Naive thymus-derived CD4-positive, alpha-beta T cell (primary cell): Measurements from ENCODE around the gene ADRA2B. TPM values are rescaled to one million over a fixed set of nuclear protein-coding genes. Genes with fewer than 3 reads are reported as not detected.

Experiments used
- ATAC-seq: fragments of 150-1000 bp; cut with Tn5 transposase; 2 replicates; pipeline ENCODE4 v1.10.0; 2021; ENCODE audit warnings: mild to moderate bottlenecking, moderate library complexity
- CTCF ChIA-PET: fragments of 350-600 bp; sonication (Branson Sonifier 250); formaldehyde crosslinking; loops from one replicate; lab custom pipeline; 2021; ENCODE audit warnings: antibody characterized with exemption; lab: Charles Lee
- POLR2A ChIA-PET: fragments of 350-600 bp; sonication (Branson Sonifier 250); formaldehyde crosslinking; loops from one replicate; lab custom pipeline; 2021; ENCODE audit warnings: antibody characterized with exemption, inconsistent platforms; lab: Charles Lee
- DNase-seq, 9 donors: peaks; one replicate each; pipeline versions ENCODE4 v3.0.0 to v3.0.0-alpha.2; 2020 to 2022; ENCODE audit warnings: mixed read lengths in 1 of 9
- H3K27ac ChIP-seq: one replicate; pipeline ENCODE4 v1.7.0; 2013; ENCODE audit warnings: mild to moderate bottlenecking, low read depth, low read length, moderate library complexity
- H3K27me3 ChIP-seq, 2 donors: one replicate each; pipeline ENCODE4 v1.7.0; 2013; ENCODE audit warnings: low read length in 2 of 2, mild to moderate bottlenecking in 2 of 2, moderate library complexity in 2 of 2; ENCODE audit not compliant: control insufficient read depth in 2 of 2, insufficient read depth in 2 of 2
- H3K36me3 ChIP-seq, 3 experiments: 1 replicate in 2 of 3; 2 replicates in 1 of 3; pipeline ENCODE4 v1.7.0; 2013; ENCODE audit warnings: low read length in 3 of 3, mild to moderate bottlenecking in 3 of 3, moderate library complexity in 1 of 3; ENCODE audit not compliant: insufficient read depth in 3 of 3, control insufficient read depth in 2 of 3
- H3K4me1 ChIP-seq, 2 donors: one replicate each; pipeline ENCODE4 v1.7.0; 2013; ENCODE audit warnings: low read length in 2 of 2, mild to moderate bottlenecking in 2 of 2, moderate library complexity in 1 of 2; ENCODE audit not compliant: control insufficient read depth in 2 of 2, insufficient read depth in 2 of 2
- H3K4me3 ChIP-seq: 2 replicates; pipeline ENCODE4 v1.7.0; 2013; ENCODE audit warnings: mild to moderate bottlenecking, low read length
- H3K9me3 ChIP-seq, 3 experiments: 1 replicate in 2 of 3; 2 replicates in 1 of 3; pipeline ENCODE4 v1.7.0; 2013; ENCODE audit warnings: low read length in 3 of 3; ENCODE audit not compliant: control insufficient read depth in 2 of 3
- H3K27ac Mint-ChIP-seq, 9 donors: one replicate each; pipeline ENCODE4 v1.8.0; 2020 to 2022; ENCODE audit warnings: mixed read lengths in 9 of 9, mild to moderate bottlenecking in 8 of 9, moderate library complexity in 5 of 9, inconsistent platforms in 2 of 9
- H3K27me3 Mint-ChIP-seq, 5 donors: one replicate each; pipeline ENCODE4 v1.8.0; 2021 to 2022; ENCODE audit warnings: mixed read lengths in 5 of 5, mild to moderate bottlenecking in 1 of 5
- H3K36me3 Mint-ChIP-seq, 5 donors: one replicate each; pipeline ENCODE4 v1.8.0; 2020 to 2022; ENCODE audit warnings: mixed read lengths in 5 of 5, mild to moderate bottlenecking in 3 of 5, inconsistent platforms in 1 of 5
- H3K4me1 Mint-ChIP-seq, 7 donors: one replicate each; pipeline ENCODE4 v1.8.0; 2020 to 2022; ENCODE audit warnings: mixed read lengths in 7 of 7, mild to moderate bottlenecking in 3 of 7, inconsistent platforms in 1 of 7
- H3K4me3 Mint-ChIP-seq, 10 donors: one replicate each; pipeline ENCODE4 v1.8.0; 2020 to 2022; ENCODE audit warnings: mild to moderate bottlenecking in 10 of 10, mixed read lengths in 10 of 10, moderate library complexity in 6 of 10, inconsistent platforms in 2 of 10
- H3K9me3 Mint-ChIP-seq, 11 donors: one replicate each; pipeline ENCODE4 v1.8.0; 2020 to 2022; ENCODE audit warnings: mixed read lengths in 11 of 11, mild to moderate bottlenecking in 4 of 11, inconsistent platforms in 1 of 11, moderate library complexity in 1 of 11
- intact Hi-C, 2 donors: fragments of 100-400 bp; cut with micrococcal nuclease; formaldehyde crosslinking; loops; one replicate each; pipeline ENCODE4 v1.15.1; 2023
- polyA plus RNA-seq, 2 donors: library from polyadenylated mRNA; unstranded; fragments of 300-500 nt; fragmentation: Illumina TruSeq; gene quantifications; one replicate each; pipeline ENCODE4 v1.2.3, GENCODE V29; 2021
- total RNA-seq, 6 experiments: library from RNA in 5 of 6; stranded (reverse) in 5 of 6; gene quantifications; 1 replicate in 5 of 6; 2 replicates in 1 of 6; pipeline ENCODE4 v1.2.3 and lab custom pipeline; 2021 to 2026

The ADRA2B gene
- total and polyA plus RNA-seq, 7 experiments from 2014 or later: 0.15 to 0.93 (median 0.76) TPM; not detected in 4

- Histone ChIP-seq H3K9me3 (peaks cover 0 to 13% (median 0%) of the 10 kb centered on the region in 3 experiments), H3K27me3 (no peaks in the 10 kb centered on the region), H3K4me1 (no peaks in the 10 kb centered on the region), H3K4me3 (no peak overlapping the region), H3K36me3 (no peaks in the 10 kb centered on the region), H3K27ac (no peak overlapping the region)
- H3K27ac Mint-ChIP-seq: no peak overlapping the region
- H3K4me3 Mint-ChIP-seq: no peak overlapping the region
- H3K4me1 Mint-ChIP-seq: peaks cover 0 to 4% (median 0%) of the 10 kb centered on the region in 7 donors
- no peak for ATAC-seq
- peaks cover 0 to 6% (median 0%) of the 10 kb centered on the region in 5 donors for H3K36me3 Mint-ChIP-seq
- CTCF ChIA-PET: no interaction called here
- H3K9me3 Mint-ChIP-seq: peaks cover 0 to 22% (median 10%) of the 10 kb centered on the region in 11 donors
- intact Hi-C loops: no loop called here
- H3K27me3 Mint-ChIP-seq: peaks cover 0 to 5% (median 0%) of the 10 kb centered on the region in 5 donors
- DNase-seq: no peak
- POLR2A ChIA-PET: no interaction called here
Observed at GRCh38 chr2:96105152-96105915, 11.0 kb downstream of the ADRA2B start.

DNA sequence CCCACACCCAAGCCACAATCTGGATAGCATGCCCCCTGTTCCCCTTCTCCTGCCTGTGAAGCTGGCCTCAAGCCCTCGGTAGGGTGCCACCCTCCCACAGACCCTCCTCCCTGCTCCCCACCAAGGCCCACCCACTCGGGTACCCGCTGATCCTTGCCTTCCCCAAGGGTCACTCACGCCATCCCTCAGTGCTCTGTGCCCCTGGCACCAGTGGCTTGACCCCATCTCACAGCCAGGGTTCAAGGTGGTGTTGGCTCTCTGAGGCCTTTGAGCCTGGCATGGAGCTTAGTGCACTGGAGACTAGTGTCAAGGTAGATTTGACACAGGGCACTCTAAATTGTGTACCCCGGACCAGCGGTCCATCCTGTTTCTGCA, 11.9 kb downstream of the ADRA2B start:
- H3K27me3 ChIP-seq: no peaks in the 10 kb centered on the region
- no peaks in the 10 kb centered on the region for H3K4me1 ChIP-seq
- H3K4me3 Mint-ChIP-seq: no peak overlapping the region
- no peak overlapping the region for H3K4me3 ChIP-seq
- H3K27ac ChIP-seq: no peak overlapping the region
- CTCF ChIA-PET: interaction anchor here (0.7 kb wide), 1 partner anchor 14 kb away, joined by 6 read pairs; no protein-coding TSS in a partner anchor
- H3K9me3 Mint-ChIP-seq: peaks cover 0 to 22% (median 10%) of the 10 kb centered on the region in 11 donors
- peaks cover 0 to 13% (median 0%) of the 10 kb centered on the region in 3 experiments for H3K9me3 ChIP-seq
- no peak for DNase-seq
- H3K36me3 Mint-ChIP-seq: peaks cover 0 to 6% (median 0%) of the 10 kb centered on the region in 5 donors
- H3K27me3 Mint-ChIP-seq: peaks cover 0 to 5% (median 0%) of the 10 kb centered on the region in 5 donors
- H3K36me3 ChIP-seq: no peaks in the 10 kb centered on the region
- H3K4me1 Mint-ChIP-seq: peaks cover 0 to 4% (median 0%) of the 10 kb centered on the region in 7 donors
- POLR2A ChIA-PET: no interaction called here
- H3K27ac Mint-ChIP-seq: no peak overlapping the region
- intact Hi-C loops: no loop called here
- no peak for ATAC-seq

GRCh38 chr2:96103761-96104486, 12.4 kb downstream of the ADRA2B start:
- Mint-ChIP-seq H3K9me3 (peaks cover 0 to 22% (median 10%) of the 10 kb centered on the region in 11 donors), H3K4me3 (no peak overlapping the region), H3K36me3 (peaks cover 0 to 6% (median 0%) of the 10 kb centered on the region in 5 donors), H3K27ac (peak overlapping the region in 1 of 9 donors; percentile 72), H3K4me1 (peaks cover 0 to 4% (median 0%) of the 10 kb centered on the region in 7 donors), H3K27me3 (peaks cover 0 to 4% (median 0%) of the 10 kb centered on the region in 5 donors)
- Histone ChIP-seq H3K9me3 (peaks cover 0 to 13% (median 0%) of the 10 kb centered on the region in 3 experiments), H3K36me3 (no peaks in the 10 kb centered on the region), H3K4me3 (no peak overlapping the region), H3K27ac (no peak overlapping the region), H3K4me1 (no peaks in the 10 kb centered on the region), H3K27me3 (no peaks in the 10 kb centered on the region)
- CTCF ChIA-PET: interaction anchor here (0.7 kb wide), 1 partner anchor 13 kb away, joined by 6 read pairs; no protein-coding TSS in a partner anchor
- POLR2A ChIA-PET: no interaction called here
- ATAC-seq (no peak), DNase-seq (no peak)
- intact Hi-C loops: no loop called here

DNA sequence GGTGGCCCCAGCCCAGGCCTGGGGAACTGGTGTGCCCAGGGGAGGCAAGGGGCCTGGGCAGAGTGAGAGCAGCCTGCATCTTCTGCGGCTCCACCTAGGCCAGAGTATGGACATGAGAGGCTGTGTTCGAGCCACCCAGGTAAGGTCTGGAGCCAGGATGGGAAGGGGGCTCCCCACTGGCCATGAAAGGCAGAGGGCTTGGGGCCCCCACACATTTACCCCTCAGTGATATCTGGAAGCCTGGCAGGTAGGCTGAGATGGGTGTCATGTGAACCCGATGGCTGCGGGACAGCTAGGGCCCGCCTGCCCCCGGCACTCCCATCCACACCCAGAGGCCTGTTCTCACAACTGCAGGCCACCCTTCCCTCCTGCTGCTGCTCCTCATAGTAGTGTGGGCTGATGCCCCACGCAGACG, 13.2 kb downstream of the ADRA2B start:
- H3K36me3 Mint-ChIP-seq: peaks cover 0 to 6% (median 0%) of the 10 kb centered on the region in 5 donors
- no peak overlapping the region for H3K27ac ChIP-seq
- CTCF ChIA-PET: interaction anchor here (1.0 kb wide), 1 partner anchor 111 kb away, joined by 4 read pairs; no protein-coding TSS in a partner anchor

DNA sequence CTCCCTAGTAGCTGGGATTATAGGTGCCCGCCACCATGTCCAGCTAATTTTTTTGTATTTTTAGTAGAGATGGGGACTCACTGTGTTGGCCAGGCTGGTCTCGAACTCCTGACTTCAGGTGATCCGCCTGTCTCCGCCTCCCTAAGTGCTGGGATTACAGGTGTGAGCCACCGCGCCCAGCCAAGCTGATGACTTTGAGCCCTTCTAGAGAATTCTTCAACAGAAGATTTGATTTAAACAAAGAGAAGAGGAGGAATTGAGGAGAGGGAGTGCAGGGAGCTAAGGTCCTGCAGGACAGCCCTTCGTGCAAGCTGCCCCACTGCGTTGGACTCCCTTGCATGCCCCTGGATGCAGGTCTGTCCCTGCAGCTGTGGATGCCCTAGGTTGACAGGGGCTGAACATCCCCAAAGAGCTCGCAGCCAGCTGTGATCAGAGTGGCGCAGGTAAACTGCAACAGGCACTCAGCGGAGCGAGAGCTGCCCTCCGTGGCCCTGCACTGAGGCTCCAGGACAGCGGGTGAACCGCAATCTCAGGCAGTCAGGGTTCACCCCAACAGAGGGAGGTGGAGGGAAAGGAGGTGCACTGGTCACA, 13.7 kb downstream of the ADRA2B start:
- H3K4me3 ChIP-seq: no peak overlapping the region
- Mint-ChIP-seq H3K4me3 (no peak overlapping the region), H3K27me3 (no peaks in the 10 kb centered on the region), H3K4me1 (peaks cover 0 to under 1% (median 0%) of the 10 kb centered on the region in 7 donors), H3K9me3 (peaks cover 0 to 22% (median 10%) of the 10 kb centered on the region in 11 donors), H3K36me3 (peaks cover 0 to 6% (median 0%) of the 10 kb centered on the region in 5 donors), H3K27ac (no peak overlapping the region)
- no peak overlapping the region for H3K27ac ChIP-seq
- H3K9me3 ChIP-seq: peaks cover 0 to 13% (median 0%) of the 10 kb centered on the region in 3 experiments
- no peaks in the 10 kb centered on the region for H3K4me1 ChIP-seq
- ChIA-PET POLR2A (no interaction called here), CTCF (interaction anchor here (1.0 kb wide), 1 partner anchor 110 kb away, joined by 4 read pairs; no protein-coding TSS in a partner anchor)
- no peaks in the 10 kb centered on the region for H3K36me3 ChIP-seq
- intact Hi-C loops: no loop called here
- ATAC-seq (no peak), DNase-seq (no peak)
- no peaks in the 10 kb centered on the region for H3K27me3 ChIP-seq

More for the DNA sequence above, 13.2 kb downstream of the ADRA2B start:
- Mint-ChIP-seq H3K4me3 (no peak overlapping the region), H3K27me3 (no peaks in the 10 kb centered on the region), H3K9me3 (peaks cover 0 to 22% (median 10%) of the 10 kb centered on the region in 11 donors), H3K4me1 (peaks cover 0 to 4% (median 0%) of the 10 kb centered on the region in 7 donors), H3K27ac (peak overlapping the region in 1 of 9 donors; percentile 82)
- POLR2A ChIA-PET: no interaction called here
- intact Hi-C loops: no loop called here
- Histone ChIP-seq H3K36me3 (no peaks in the 10 kb centered on the region), H3K9me3 (peaks cover 0 to 13% (median 0%) of the 10 kb centered on the region in 3 experiments), H3K4me1 (no peaks in the 10 kb centered on the region), H3K27me3 (no peaks in the 10 kb centered on the region), H3K4me3 (no peak overlapping the region)
- DNase-seq: peak in 1 of 9 donors; percentile 4
- ATAC-seq: no peak

DNA sequence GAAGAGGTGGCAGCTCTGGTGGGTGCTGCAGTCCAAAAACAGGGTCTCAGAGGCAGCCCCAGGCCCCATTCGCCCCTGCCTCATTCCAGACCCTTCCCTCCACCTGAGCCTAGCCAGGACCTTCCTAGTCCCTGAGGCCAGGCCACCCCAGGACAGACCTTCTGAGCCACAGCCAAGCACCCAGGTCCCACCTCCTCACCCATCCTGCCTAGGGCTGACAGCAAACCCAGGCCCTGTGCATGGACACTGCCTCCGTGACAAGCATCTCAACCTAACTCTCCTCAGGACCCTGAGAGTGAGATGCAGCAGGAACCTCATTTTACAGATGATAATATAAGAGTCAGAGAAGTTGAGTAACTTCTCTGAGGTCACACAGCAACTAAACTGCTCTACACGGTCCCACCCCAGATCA, 15.5 kb downstream of the ADRA2B start:
- DNase-seq (no peak), ATAC-seq (no peak)
- no peaks in the 10 kb centered on the region for H3K36me3 ChIP-seq
- H3K9me3 Mint-ChIP-seq: peaks cover 0 to 12% (median 9%) of the 10 kb centered on the region in 11 donors
- no peak overlapping the region for H3K4me3 Mint-ChIP-seq
- no peaks in the 10 kb centered on the region for H3K4me1 Mint-ChIP-seq
- H3K9me3 ChIP-seq: peaks cover 0 to 11% (median 0%) of the 10 kb centered on the region in 3 experiments
- ChIA-PET POLR2A (no interaction called here), CTCF (no interaction called here)
- H3K27me3 ChIP-seq: no peaks in the 10 kb centered on the region
- H3K4me1 ChIP-seq: no peaks in the 10 kb centered on the region
- peaks cover 0 to 6% (median 0%) of the 10 kb centered on the region in 5 donors for H3K36me3 Mint-ChIP-seq
- intact Hi-C loops: no loop called here
- H3K27ac ChIP-seq: no peak overlapping the region
- H3K27ac Mint-ChIP-seq: no peak overlapping the region
- H3K4me3 ChIP-seq: no peak overlapping the region
- no peaks in the 10 kb centered on the region for H3K27me3 Mint-ChIP-seq
